ENCODE data around the gene GPR63.

DNA sequence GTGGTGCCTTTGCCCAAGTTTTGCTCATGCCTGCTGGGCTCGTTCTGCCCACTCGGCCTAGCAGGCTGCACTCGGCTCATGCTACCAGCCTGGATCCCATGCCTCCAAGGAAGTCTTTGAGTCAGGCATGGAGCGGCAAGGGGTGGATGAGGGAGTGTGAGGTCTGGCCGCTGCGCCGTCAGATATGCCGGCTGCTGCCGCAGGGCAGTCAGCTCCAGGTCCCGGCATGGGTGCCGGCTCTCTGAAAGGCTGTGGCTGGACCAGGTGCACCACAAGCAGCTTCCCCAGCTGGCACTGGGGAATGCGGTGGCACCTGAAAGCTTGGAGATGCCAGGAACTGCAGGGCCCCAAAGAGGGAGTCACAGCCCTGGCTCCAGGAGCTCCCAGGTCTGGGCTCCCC lies 75.5 kb downstream of the GPR63 start:
- TF ChIP-seq, protein P1, sequence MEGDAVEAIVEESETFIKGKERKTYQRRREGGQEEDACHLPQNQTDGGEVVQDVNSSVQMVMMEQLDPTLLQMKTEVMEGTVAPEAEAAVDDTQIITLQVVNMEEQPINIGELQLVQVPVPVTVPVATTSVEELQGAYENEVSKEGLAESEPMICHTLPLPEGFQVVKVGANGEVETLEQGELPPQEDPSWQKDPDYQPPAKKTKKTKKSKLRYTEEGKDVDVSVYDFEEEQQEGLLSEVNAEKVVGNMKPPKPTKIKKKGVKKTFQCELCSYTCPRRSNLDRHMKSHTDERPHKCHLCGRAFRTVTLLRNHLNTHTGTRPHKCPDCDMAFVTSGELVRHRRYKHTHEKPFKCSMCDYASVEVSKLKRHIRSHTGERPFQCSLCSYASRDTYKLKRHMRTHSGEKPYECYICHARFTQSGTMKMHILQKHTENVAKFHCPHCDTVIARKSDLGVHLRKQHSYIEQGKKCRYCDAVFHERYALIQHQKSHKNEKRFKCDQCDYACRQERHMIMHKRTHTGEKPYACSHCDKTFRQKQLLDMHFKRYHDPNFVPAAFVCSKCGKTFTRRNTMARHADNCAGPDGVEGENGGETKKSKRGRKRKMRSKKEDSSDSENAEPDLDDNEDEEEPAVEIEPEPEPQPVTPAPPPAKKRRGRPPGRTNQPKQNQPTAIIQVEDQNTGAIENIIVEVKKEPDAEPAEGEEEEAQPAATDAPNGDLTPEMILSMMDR (IDR thresholded peaks at IDR 0.05) = no peak
- no peak for TF ChIP-seq ZFX (IDR thresholded peaks at IDR 0.05; ENCODE audit: borderline replicate concordance)

Data from 22Rv1 (cell line).